Upper lobe of right lung (tissue), 1 donor: ENCODE data around the gene CHN2. TPM values are rescaled to one million over a fixed set of nuclear protein-coding genes. Genes with fewer than 3 reads are reported as not detected.

ENCODE experiments used
- ATAC-seq: fragments of 200-7000 bp; cut with Tn5 transposase; one replicate; pipeline ENCODE4 v1.9.1; 2020; ENCODE audit warnings: mild to moderate bottlenecking, moderate library complexity
- DNase-seq: peaks from one replicate; pipeline ENCODE4 v3.0.0-alpha.2; 2020
- H3K27ac ChIP-seq: fragments of 200-600 bp; one replicate; pipeline ENCODE4 v1.8.0; 2022
- H3K27me3 ChIP-seq: fragments of 200-600 bp; one replicate; pipeline ENCODE4 v1.8.0; 2022; ENCODE audit warnings: mild to moderate bottlenecking
- H3K36me3 ChIP-seq: fragments of 200-600 bp; one replicate; pipeline ENCODE4 v1.8.0; 2022
- H3K4me1 ChIP-seq: fragments of 200-600 bp; one replicate; pipeline ENCODE4 v1.8.0; 2022
- H3K4me3 ChIP-seq: fragments of 200-600 bp; one replicate; pipeline ENCODE4 v1.8.0; 2022; ENCODE audit warnings: mild to moderate bottlenecking
- H3K9me3 ChIP-seq: fragments of 200-600 bp; one replicate; pipeline ENCODE4 v1.8.0; 2022
- CTCF ChIP-seq: fragments of 200-600 bp; IDR thresholded peaks from one replicate; pipeline ENCODE4 v1.8.0; 2022; ENCODE audit warnings: antibody characterized with exemption
- intact Hi-C: fragments of 100-400 bp; cut with DNase I; formaldehyde crosslinking; loops from one replicate; pipeline ENCODE4 v1.11.0; 2022
- total RNA-seq: library from RNA; stranded (reverse); fragmentation: NEBNext Ultra II Directional; extraction: Animal tissue kit (Norgen Biotek cat#: 25700); gene quantifications from one replicate; pipeline ENCODE4 v1.2.1, GENCODE V29; 2021
- donor health status: DM: no; HTN: yes; CAD: no; lungs with severe emphysema.

CHN2 gene
- total RNA-seq, 1 donor from 2014 or later = 14.4 TPM

- Histone ChIP-seq H3K4me3 (no peak overlapping the region), H3K4me1 (peaks cover 9% of the 10 kb centered on the region), H3K27ac (no peak overlapping the region), H3K27me3 (no peaks in the 10 kb centered on the region), H3K9me3 (no peaks in the 10 kb centered on the region), H3K36me3 (no peaks in the 10 kb centered on the region)
- no peak for ATAC-seq
- intact Hi-C loops = no loop called here
- DNase-seq = no peak
- TF ChIP-seq CTCF = no peak
These were observed 58.6 kb downstream of the CHN2 start for GRCh38 chr7:29253225-29253624.

DNA sequence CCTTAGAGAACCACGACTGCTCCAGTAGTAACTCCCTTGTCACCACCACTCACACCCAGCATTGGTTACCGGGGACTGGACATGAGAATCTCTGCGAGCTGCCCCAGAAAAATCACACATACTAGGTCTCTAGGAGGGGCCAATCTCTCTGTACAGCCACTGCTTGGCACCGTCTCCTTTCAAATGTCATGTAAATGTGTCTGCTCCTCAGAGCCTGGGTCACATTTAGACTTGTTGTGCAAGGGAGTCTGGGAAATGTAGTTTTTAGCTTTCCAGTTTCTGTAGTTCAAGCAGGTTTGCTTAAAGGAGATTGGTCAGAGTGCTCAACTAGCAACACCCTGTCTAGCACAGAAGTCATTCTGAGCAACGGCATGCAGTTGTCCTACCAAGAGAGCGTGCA lies 60.0 kb downstream of the CHN2 start:
- intact Hi-C loops = no loop called here
- Histone ChIP-seq H3K36me3 (no peaks in the 10 kb centered on the region), H3K27ac (no peak overlapping the region), H3K27me3 (no peaks in the 10 kb centered on the region), H3K4me1 (peaks cover 9% of the 10 kb centered on the region), H3K4me3 (no peak overlapping the region), H3K9me3 (no peaks in the 10 kb centered on the region)
- TF ChIP-seq CTCF = no peak
- no peak for DNase-seq
- peak; percentile 28 for ATAC-seq

DNA sequence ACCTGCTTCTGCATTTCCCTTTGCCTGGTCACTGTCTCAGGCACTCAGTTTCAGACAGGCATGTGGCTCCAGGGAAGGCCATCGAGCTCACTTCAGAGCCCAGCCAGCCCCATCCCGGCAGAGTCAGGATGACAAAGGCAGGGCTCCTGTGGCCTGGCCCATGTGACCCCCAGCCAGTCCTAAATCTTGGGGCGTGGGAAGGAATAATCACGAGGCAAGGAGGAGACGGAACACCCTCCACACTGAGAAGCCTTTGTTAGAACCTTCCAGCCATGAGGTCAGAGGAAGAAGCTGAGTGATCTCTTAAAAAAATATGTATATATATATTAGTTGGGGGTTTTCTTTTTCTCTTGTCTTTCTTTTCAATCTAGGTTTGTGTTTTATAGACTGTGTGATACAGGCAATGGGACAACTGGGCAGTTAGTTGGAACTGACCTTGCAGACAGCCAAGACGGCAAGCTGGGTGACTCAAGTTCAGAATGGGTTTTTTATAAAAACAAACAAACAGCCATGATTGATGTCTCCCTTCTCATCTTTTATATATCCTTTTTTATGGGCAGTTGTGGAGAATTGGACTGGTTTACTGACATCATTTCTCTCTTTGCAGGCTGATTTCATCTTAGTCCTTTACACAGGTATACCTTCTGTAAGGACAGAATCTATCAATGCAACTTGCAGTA lies 60.8 kb downstream of the CHN2 start:
- no peaks in the 10 kb centered on the region for H3K9me3 ChIP-seq
- H3K4me1 ChIP-seq = peaks cover 9% of the 10 kb centered on the region
- ATAC-seq (peak; percentile 35), DNase-seq (no peak)
- intact Hi-C loops = no loop called here
- H3K27me3 ChIP-seq = no peaks in the 10 kb centered on the region
- TF ChIP-seq CTCF = no peak
- no peak overlapping the region for H3K4me3 ChIP-seq
- no peaks in the 10 kb centered on the region for H3K36me3 ChIP-seq
- no peak overlapping the region for H3K27ac ChIP-seq

DNA sequence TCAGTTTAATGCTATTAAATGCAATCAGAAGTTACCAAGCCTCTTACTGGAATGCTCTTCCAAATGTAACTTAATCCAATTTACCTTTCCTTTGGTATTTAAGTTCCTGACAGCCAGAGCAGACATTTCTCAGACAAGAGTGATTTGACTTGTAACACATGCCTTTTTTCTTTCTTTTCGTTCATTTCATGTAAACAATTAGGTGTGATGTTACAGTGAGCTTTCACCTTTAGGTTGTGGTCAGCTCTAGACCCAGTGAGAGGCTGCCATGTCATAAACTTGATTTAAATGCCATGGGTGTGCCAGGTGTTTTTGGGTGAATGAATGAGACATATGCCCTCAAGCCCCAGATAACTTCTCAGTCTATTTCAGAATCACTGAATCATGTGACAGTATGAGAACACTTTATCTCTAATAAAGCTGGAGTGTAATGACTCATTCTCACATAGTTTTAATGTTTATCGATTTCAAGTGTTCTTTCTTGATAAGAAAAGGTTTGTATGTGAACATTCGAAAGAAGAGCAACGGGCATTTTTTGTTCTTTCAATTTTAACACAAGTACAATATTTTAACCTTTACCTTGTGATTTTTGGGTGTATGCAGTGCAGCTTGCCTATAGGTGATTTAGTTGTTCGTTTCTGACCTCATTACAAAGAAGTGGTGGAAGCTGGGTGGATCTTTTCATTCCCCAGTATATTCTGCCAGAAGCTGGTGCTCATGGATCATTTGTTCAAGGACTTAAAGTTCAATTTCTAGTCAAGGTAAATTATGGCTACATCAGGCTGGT lies 61.5 kb downstream of the CHN2 start:
- no peaks in the 10 kb centered on the region for H3K9me3 ChIP-seq
- intact Hi-C loops = no loop called here
- no peaks in the 10 kb centered on the region for H3K27me3 ChIP-seq
- no peak for DNase-seq
- no peak for TF ChIP-seq CTCF
- H3K4me3 ChIP-seq = no peak overlapping the region
- H3K27ac ChIP-seq = no peak overlapping the region
- H3K36me3 ChIP-seq = no peaks in the 10 kb centered on the region
- peak; percentile 65 for ATAC-seq
- H3K4me1 ChIP-seq = peaks cover 9% of the 10 kb centered on the region

DNA sequence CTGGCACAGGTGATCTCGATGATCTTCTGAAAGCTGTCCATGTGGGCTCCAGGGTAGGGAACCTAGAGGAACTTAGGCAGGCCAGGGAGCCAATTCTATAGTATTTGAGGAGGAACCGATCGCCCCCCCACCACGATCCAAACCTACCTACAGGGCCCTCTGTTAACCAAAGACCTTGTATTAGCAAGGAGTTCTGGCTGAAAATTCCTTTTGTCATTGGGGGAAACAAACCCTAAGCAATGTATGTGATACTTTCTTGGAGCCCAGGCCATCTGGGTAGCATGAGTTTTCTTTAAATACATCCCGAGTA lies 62.1 kb downstream of the CHN2 start:
- no peak for DNase-seq
- H3K4me1 ChIP-seq = peaks cover 9% of the 10 kb centered on the region
- intact Hi-C loops = no loop called here
- TF ChIP-seq CTCF = no peak
- H3K4me3 ChIP-seq = no peak overlapping the region
- no peaks in the 10 kb centered on the region for H3K27me3 ChIP-seq
- no peak overlapping the region for H3K27ac ChIP-seq
- no peaks in the 10 kb centered on the region for H3K9me3 ChIP-seq
- no peak for ATAC-seq
- no peaks in the 10 kb centered on the region for H3K36me3 ChIP-seq
